GM19463 (cell line): Measurements from ENCODE around the gene PCYT1A.
A peak's percentile ranks its signal among the peaks of the same experiment; 100 is the strongest.

Experiments
- ATAC-seq: cut with Tn5 transposase; IDR thresholded peaks from one replicate; pipeline ENCODE4 v1.9.1; 2021; ENCODE audit warnings: mild to moderate bottlenecking, moderate library complexity; ENCODE audit not compliant: unreplicated experiment

The PCYT1A gene

GRCh38 chr3:196238612-196239560 is 48.6 kb downstream of the PCYT1A start:
- ATAC-seq, result no peak

GRCh38 chr3:196237203-196237602 is 50.3 kb downstream of the PCYT1A start:
- no peak for ATAC-seq

GRCh38 chr3:196236223-196236622 is 51.3 kb downstream of the PCYT1A start:
- no peak for ATAC-seq

GRCh38 chr3:196235452-196236122 is 51.9 kb downstream of the PCYT1A start:
- ATAC-seq, result no peak

GRCh38 chr3:196232882-196233251 is 54.7 kb downstream of the PCYT1A start:
- no peak for ATAC-seq

- peak; percentile 72 for ATAC-seq
These were observed 55.2 kb downstream of the PCYT1A start for GRCh38 chr3:196232154-196232881.

GRCh38 chr3:196227629-196228493 is 59.7 kb downstream of the PCYT1A start:
- no peak for ATAC-seq

- no peak for ATAC-seq
These were observed 60.4 kb downstream of the PCYT1A start for GRCh38 chr3:196227121-196227561.

- no peak for ATAC-seq
These were observed 61.7 kb downstream of the PCYT1A start for GRCh38 chr3:196225763-196226364.

GRCh38 chr3:196225086-196225485 is 62.4 kb downstream of the PCYT1A start:
- no peak for ATAC-seq

GRCh38 chr3:196222876-196223595 is 64.5 kb downstream of the PCYT1A start:
- no peak for ATAC-seq

GRCh38 chr3:196220991-196221390 is 66.5 kb downstream of the PCYT1A start:
- ATAC-seq, result no peak

GRCh38 chr3:196220587-196220986 is 66.9 kb downstream of the PCYT1A start:
- ATAC-seq, result no peak

GRCh38 chr3:196219970-196220311 is 67.6 kb downstream of the PCYT1A start:
- ATAC-seq, result no peak

- ATAC-seq, result peak; percentile 75
These were observed 68.1 kb downstream of the PCYT1A start for GRCh38 chr3:196219194-196219969.

- ATAC-seq, result no peak
These were observed 69.3 kb downstream of the PCYT1A start for GRCh38 chr3:196218155-196218712.

GRCh38 chr3:196217307-196218154 is 70.0 kb downstream of the PCYT1A start:
- no peak for ATAC-seq
